ENCODE measurements around the gene DTX1.

The DTX1 gene

GRCh38 chr12:113071135-113072112 lies 14.9 kb downstream of the DTX1 start:
- no peak overlapping the region for H3K4me3 ChIP-seq (replicated peaks; ENCODE audit: low read depth, low read length)
- no peak for TF ChIP-seq CTCF (IDR thresholded peaks at IDR 0.05; ENCODE audit: low read length, missing control alignments)
- no peak for DNase-seq (ENCODE audit: low read depth)

GRCh38 chr12:113072136-113072535 lies 15.6 kb downstream of the DTX1 start:
- no peak for DNase-seq (ENCODE audit: low read depth)
- H3K4me3 ChIP-seq (replicated peaks; ENCODE audit: low read depth, low read length) = no peak overlapping the region
- TF ChIP-seq CTCF (IDR thresholded peaks at IDR 0.05; ENCODE audit: low read length, missing control alignments) = no peak

GRCh38 chr12:113073586-113073985 lies 17.1 kb downstream of the DTX1 start:
- H3K4me3 ChIP-seq (replicated peaks; ENCODE audit: low read depth, low read length) = no peak overlapping the region
- DNase-seq (ENCODE audit: low read depth) = no peak
- TF ChIP-seq CTCF (IDR thresholded peaks at IDR 0.05; ENCODE audit: low read length, missing control alignments) = no peak

GRCh38 chr12:113075137-113075683 lies 18.7 kb downstream of the DTX1 start:
- DNase-seq (ENCODE audit: low read depth) = no peak
- no peak for TF ChIP-seq CTCF (IDR thresholded peaks at IDR 0.05; ENCODE audit: low read length, missing control alignments)
- H3K4me3 ChIP-seq (replicated peaks; ENCODE audit: low read depth, low read length) = no peak overlapping the region

GRCh38 chr12:113077057-113077858 lies 20.7 kb downstream of the DTX1 start:
- no peak overlapping the region for H3K4me3 ChIP-seq (replicated peaks; ENCODE audit: low read depth, low read length)
- no peak for TF ChIP-seq CTCF (IDR thresholded peaks at IDR 0.05; ENCODE audit: low read length, missing control alignments)
- no peak for DNase-seq (ENCODE audit: low read depth)

- no peak overlapping the region for H3K4me3 ChIP-seq (replicated peaks; ENCODE audit: low read depth, low read length)
- no peak for TF ChIP-seq CTCF (IDR thresholded peaks at IDR 0.05; ENCODE audit: low read length, missing control alignments)
- no peak for DNase-seq (ENCODE audit: low read depth)
Observed at GRCh38 chr12:113077859-113078255, 21.3 kb downstream of the DTX1 start.
